ENCODE measurements around the gene RARB.

RARB gene

DNA sequence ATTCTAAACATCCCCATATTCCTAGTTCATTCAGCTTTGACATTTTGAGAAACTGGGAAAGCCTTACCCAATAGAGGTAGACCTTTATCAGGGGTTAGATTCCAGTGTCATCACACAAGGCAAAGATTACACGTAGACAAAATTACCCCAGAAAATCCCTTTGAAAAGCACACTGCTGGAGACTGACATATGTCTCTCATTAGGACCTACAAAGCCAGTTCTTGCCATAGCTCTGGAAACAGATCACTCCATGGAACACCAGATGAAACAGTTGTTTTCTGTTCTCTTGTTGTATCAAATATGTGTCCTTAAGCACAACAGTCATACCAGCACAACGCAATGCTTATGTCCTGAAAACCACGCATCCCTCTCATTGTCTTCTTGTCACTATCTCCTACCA is 44.7 kb downstream of the RARB start:
- DNase-seq (ENCODE audit: low read depth in 3 of 3), result no peak

DNA sequence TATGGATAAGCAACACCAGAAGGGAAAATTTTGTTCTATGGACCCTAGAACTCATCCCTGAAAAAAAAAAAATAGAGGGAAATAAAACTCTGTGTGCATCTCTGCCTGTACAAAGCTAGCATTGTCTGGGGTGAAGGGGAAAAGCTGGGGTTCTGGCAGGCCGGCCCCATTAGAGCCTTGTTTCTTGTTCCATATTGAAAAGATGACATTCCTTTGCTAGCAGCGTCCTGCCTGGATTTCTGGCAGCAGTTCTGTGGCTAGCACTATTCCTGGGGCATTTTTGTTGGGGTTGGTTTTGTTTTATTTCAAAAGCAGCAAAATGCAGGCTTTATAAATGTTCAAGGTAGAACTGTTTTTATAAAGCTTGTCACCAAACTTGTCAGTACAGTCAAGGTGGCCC is 45.2 kb downstream of the RARB start:
- no peak for DNase-seq (ENCODE audit: low read depth in 3 of 3)

DNA sequence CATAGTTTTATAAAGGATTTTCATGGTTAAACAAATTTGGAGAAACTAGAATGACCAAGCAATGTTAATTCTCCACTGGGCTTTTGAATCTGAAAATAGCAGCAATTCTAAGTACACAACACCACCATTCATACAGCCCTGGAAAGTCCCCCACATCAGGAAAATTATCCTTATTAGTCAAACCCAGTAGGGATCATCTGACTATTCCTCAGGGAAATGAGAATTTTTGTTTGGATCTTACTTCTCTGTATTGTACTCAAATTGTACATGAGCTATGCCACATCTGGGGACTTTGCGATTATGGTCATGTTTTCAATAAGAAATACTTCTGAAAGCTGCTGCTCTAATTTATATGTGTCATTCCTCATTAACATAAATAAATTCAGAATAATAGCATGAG is 46.0 kb downstream of the RARB start:
- no peak for DNase-seq (ENCODE audit: low read depth in 3 of 3)

DNA sequence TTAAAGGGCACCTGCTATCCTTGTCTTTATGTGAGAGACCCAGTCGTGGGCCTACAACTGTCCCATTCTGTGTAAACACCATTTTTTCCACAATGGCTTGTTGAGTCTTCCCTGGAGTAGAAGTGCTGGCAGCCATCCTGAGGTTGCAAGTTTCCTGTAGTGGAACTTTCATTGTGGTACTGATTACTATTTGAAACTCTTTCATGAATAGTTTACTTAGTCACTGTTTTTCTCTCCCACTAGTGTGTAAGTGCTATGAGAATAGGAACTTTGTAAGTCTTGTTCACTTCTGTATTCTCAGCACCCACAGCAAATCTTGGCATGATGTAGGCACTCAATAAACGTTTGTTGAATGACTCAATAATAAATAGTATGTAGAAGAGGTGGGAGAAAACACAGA is 48.6 kb downstream of the RARB start:
- no peak for DNase-seq (ENCODE audit: low read depth in 3 of 3)

DNA sequence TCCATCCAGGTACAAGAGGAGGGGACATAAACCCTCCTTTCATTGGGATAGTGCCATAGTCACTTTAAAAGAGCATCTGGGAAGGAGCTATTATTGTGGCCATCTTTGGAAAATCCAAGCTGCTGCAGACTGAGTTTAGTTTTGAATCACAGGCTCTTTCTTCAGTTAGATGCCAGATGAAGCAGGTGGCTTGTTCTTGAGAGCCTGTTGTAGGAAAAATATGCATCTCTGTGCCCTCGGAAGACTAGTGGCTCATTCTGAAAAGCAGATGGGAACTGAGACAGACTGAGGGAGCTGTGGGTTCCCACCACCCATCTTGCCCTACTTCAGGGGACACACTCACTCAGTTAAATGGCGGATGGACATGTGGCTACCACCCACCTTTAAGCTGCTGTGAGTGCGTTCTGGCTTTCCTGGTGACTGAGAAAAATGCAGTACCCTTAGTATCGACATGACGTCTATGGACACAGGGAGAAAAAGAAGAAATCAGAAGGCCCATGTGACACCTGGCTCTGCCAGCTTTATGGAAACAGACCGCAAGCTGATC is 50.2 kb downstream of the RARB start:
- DNase-seq (ENCODE audit: low read depth in 3 of 3), result no peak

DNA sequence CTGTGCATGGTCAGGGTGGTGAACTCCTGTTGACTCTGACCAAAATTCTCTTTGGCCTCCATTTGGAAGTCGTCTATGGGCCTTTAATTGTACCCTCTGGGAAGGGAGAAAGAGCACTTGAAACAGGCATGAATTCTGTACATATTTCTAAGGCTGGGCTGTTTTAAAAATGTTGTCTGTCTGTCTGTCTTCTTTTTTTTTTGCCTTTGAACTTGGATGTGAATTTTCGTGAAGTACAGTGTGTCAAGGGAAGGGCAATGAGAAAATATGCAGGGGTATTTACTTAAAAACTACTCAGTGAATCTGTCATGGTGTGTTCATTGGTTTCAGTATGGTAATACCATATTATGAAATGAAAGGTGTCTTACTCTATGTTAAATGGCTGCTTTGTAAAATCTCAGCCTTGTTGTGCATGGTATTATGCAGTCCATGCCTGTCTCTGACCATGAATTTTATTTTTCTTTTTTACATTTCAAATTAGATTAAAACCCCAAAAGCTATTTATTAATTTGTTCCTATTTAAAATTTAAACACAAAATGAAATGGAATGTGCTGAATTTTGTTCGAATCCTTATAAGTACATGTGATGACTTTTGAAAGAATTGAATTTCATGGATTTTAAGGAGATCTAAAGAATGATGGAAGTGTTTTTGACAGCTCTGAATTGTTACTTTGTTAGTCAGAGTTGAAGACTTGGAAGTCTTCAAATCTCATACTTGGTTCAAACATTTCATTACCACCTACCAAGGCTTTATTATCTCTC is 51.1 kb downstream of the RARB start:
- no peak for DNase-seq (ENCODE audit: low read depth in 3 of 3)

DNA sequence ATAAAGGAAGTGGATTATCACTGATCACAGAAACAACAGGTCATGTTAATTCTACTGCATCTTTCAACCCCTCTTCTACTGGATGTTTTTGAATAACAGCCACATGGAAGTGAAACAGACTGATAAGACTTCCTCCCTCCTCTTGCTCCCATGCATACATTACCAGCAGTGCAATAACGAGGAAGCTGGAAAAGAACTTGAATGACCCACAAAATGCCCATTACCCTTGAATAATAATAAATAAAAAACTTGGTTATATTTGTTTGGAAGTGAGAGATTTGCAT is 51.6 kb downstream of the RARB start:
- DNase-seq (ENCODE audit: low read depth in 3 of 3), result no peak

DNA sequence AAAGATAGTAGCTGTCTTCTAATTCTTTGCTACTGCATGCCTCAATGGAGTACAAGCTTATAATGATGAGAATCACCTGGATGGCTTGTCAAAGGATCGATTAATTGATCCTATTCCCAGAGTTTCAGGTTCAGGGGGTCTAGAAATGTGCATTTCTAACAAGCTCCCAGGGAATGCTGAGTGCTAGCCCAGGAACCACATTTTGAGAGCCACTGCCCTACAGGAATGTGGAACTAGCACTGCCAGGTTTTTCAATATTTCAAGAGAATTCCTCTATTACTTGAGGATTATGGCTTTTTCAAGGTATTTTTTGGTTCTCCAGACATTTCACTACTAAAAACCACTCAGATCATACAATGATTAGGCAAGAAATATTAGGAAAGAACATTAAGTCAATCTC is 52.7 kb downstream of the RARB start:
- DNase-seq (ENCODE audit: low read depth in 3 of 3), result no peak

DNA sequence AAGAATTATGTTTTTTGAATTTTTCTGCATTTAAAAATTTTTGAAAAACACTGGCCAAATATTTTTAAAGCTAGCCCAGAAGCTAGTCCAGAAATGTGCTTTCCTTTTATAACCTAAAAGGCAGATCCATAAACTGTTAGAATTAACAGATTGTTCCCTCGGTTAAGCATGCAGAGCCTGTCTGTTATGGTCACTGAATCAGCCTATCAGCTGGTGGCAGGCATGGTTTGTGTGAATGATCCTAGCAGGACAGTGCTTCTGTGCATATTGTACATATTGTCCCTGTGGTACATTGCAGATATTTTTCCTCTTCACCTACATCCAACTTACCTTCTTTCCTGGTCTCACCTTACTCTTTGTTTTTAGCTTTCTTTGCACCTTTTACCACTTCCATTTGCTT is 53.3 kb downstream of the RARB start:
- no peak for DNase-seq (ENCODE audit: low read depth in 3 of 3)

DNA sequence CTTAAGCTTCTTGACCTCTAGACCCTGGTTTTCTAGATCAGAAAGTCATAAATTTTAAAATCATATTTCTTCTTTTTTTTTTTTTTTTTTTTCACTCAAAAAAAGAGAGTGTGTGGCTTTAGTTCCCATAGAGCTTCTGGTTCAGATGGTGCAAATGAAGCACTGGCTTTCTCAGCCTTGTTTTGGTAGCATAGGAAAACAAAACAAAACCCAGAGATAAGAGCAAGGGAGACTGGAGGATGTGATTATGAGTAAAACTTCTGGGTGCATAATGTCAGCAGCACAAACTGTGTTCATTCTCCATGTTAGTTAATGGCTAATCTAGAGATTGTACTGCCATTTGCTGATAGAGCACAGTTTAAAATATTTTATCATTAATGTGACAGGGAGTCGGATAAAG is 55.4 kb downstream of the RARB start:
- no peak for DNase-seq (ENCODE audit: low read depth in 3 of 3)

DNA sequence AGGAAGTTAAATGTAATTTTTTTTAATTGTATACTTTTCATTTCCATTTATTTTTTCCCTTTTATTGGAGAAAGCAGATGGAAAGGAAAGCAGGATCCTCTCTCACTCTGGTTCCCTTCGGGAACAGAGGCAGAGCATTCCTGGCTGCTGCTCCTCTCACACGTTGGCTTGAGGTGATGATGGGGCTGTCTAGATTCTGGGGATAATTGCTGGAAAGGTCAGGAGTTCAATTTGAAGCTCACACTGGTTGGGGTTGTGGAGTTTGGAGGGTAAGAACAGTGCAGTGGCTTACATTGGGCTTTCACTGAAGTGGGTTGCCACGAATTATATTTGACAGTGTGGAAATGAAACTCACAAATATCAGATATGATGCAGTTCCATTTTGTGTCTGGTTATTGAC is 57.6 kb downstream of the RARB start:
- DNase-seq (ENCODE audit: low read depth in 3 of 3), result no peak

DNA sequence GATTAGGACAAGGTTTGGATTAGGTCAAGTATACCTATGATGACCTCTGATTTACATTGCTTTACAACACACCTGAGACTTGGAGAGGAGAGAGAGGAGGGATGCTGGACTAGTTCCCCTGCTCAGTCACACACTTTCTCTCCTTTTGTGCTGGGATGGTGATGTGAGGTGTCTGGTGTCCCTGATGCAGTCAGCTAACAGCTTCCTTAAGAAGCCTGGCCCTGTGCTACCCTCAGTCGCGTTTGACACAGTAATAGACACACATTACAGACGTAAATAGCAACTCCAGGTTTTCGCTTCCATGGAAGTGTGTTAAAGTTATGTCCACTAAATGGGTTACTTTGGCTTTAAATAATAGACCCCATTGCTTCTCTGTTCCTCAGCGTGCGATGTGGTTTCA is 58.9 kb downstream of the RARB start:
- no peak for DNase-seq (ENCODE audit: low read depth in 3 of 3)

DNA sequence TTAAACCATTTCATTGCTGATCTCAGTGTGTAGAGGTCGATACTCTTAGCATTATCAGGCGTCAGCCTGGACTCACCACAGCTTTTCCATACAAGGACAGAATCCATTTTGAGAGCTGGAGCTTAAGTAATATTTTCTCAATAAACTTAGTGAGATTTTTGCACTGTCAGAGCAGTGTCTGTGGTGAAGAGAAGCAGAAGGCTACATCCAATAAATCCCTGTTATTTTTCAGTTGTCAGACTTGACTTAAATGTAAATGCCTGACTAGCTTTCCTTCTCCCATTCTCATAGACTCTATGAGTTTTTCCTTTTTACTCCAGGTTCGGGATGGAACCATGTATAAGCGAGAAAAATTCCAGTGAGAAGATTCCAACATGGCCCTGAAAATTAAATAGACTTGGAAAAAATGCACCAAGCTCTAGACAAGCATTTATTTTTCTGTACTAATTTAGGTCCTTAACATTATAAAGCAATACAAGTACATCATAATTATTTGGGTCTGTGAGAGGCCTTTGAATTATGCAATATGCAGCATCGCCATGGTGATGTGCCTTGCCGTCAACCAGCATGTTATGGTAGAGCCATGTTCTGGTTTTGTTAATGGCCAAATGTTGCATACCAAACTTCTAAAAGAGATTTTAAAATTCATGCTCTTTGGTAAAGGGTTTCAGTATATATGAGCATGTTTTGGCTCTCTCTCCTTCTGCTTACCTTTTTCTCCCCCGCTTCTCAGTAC is 62.0 kb downstream of the RARB start:
- no peak for DNase-seq (ENCODE audit: low read depth in 3 of 3)

DNA sequence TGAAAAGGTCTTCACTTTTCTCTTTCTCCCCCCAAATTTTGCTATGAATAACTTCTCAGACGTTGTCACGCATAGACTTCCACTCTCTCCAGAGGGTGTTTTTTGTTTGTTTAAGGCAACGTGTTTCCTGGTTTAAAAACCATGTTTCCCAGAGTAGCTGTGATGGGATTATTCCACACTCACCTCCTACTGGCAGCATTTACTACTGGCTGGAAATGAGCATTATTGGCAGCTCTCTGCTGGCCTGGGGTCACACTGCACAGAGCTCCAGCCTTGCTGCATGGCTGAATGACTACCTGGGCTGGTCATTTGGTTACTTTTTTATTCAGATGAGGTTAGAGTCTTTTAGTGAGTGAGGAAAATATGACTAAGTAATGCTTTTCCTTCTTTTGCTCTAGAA is 65.2 kb downstream of the RARB start:
- DNase-seq (ENCODE audit: low read depth in 3 of 3), result no peak

DNA sequence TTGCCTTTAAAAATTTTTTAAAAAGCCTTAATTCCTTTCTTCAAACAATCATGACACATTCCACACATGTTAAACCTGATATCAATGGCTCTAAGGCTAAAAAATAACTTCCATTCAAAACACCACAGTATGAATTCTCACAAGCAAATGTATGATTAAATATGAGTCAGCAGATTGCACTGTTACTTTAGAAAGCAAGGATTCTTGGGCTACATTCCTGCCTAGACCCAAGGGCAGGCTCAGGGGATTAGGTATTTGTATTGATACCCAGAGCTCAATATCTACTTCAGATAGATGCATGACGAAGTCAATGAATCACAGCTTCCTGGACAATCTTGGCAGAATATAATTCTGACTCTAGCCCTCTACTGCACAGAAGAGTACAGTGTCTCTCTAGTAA is 65.7 kb downstream of the RARB start:
- DNase-seq (ENCODE audit: low read depth in 3 of 3), result no peak

DNA sequence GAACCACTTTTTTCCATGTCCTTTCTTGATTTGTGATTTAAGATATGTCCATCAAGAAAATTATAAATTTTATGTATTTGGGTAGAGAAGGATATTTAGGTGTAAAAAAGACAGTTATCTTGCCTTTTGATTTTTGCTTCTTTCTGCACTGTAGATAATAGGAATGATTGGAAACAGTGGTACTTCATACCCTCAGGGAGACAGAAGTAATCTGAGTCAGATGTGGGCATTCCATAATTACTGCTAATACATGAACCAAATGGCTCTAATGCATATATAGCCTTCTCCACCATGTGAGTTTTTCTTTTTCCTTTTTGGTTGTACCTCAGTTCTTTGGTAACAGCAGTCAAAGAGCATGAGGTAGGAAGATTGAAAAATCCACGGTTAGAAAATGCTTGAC is 67.2 kb downstream of the RARB start:
- DNase-seq (ENCODE audit: low read depth in 3 of 3), result no peak

DNA sequence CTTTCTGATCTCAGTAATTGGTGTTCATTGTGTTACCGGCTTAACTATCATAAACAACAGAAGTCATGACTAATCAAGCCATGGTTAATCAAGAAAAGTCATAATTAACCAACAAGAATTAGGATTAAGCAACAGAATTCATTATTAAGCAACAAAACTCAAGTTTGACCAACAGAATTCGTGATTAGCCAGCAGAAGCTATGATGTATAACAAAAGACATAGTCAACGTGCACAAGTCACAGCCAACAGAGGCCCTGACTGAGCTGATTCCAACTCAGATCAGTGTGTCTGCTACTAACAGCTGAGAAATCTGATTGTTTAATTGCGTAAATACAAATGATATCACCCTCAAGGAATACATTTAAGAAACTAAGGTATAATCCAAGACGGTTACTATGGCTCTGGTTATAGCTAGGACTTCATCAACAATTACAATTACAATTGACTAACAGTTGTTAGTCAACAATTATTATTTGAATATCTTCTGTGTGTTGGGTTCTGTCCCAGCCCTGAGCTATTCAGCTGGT is 67.7 kb downstream of the RARB start:
- no peak for DNase-seq (ENCODE audit: low read depth in 3 of 3)

DNA sequence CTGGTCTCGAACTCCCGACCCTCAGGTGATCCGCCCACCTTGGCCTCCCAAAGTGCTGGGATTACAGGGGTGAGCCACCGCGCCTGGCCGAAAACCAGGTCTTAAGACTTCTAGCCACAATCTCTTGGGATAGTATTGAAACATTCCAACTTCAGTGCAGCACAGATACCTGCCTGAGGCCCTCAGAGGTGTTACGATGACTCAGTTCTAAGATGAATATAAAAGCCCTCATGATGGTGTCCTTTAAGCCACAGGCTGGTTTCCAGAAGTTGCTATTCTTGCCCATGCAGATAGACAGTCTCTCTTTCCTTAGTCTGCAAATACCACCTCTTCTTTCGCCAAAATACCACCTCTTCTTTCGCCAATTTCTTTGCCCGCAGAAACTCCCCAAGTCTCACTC is 69.0 kb downstream of the RARB start:
- DNase-seq (ENCODE audit: low read depth in 3 of 3), result no peak

DNA sequence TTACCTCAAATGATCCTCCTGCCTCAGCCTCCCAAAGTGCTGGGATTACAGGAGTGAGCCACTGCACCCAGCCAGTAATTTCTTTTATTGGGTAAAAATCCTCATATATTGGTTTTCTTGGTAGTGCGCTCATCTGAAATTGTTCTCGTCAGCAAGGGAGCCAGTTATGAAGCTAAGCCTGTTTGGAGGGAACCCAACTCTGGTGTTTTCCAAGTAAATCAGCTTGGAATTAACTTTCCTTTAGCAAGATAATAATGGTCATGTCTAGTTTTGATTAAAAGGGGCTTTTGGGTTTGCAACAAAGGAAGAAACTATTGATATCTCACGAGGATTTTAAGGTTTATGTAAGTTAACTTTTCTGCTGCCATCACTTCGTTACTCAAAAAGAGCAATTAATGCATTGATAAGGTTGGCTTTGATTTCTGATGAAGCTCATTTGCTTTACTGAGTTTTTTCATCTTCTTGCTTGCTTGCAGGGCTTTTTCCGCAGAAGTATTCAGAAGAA is 72.7 kb downstream of the RARB start:
- DNase-seq (ENCODE audit: low read depth in 3 of 3), result no peak

DNA sequence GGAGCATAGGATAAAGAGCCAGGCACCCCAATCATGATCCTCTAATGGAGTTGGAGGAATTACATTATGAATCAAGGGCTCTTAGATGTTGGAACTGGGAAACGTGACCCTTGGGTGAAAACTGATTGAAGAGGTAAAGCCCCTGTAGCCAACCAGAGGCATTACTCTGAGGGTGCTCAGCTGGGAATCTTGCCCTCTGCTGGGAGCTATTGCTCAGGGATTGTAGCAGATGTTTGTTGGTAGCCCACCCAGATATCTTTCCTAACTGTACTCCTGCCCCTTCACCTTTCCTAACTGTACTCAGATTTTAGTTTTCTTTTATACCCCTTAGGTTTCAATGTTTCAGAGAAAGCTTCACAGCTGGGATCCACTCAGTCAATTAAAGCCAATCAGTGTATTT is 74.2 kb downstream of the RARB start:
- DNase-seq (ENCODE audit: low read depth in 3 of 3), result no peak

DNA sequence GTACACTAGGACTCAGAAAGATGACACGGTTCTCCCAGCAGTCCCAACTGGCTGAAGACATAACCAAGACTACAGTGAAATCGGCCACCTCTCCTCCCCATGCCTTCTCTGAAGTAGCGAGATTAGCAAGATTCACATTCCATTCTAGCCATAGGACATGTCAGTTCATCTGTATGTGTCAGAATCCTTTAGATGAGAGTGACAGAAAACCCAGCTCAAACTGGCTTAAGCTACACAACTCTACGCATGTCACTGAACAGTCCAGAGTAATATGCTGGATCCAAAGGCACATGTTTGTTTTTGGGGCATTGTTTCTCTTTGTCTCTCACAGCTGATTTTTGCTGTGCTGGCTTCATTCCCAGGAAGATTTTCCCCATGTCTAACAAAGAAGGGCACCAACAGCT is 75.8 kb downstream of the RARB start:
- no peak for DNase-seq (ENCODE audit: low read depth in 3 of 3)

DNA sequence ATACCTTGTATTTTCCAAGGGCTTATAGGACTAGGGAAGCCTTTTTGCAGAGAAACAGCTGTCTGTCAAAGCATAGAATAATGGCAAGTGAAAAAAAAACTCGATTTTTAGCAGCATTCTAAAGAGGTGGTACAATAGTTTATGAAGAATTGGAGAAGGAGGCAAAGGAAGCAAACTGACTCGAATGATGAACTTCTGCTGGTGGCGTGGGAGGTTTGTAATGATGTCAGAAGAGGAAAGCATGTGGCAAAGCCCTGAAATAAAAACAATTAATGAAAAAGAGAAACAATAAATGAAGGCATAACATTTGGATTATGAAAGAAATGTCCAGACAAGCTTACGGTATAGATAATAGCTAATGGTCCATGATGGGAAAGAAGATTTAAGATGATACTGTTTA is 77.5 kb downstream of the RARB start:
- DNase-seq (ENCODE audit: low read depth in 3 of 3), result no peak

DNA sequence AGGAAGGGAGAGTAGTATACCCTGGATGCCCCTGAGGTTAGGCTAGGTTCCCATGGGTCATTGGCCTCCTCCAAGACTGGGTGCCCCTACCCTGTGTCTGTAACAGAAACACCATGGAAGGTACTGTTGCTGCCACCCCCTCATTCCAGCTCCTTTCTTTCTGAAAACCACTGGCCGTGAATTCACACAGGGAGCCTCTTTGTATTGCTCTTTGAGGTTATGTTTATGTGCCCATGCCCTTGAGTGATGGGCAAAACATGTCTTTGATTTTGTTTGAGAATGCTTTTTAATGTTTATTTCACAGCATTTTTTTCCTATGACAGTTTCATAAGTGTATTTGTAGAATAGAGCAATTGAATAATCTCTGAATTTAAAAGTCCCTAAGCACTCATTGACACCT is 79.7 kb downstream of the RARB start:
- DNase-seq (ENCODE audit: low read depth in 3 of 3), result no peak

Data from stimulated activated CD4-positive, alpha-beta T cell treated with anti-CD3 and anti-CD28 coated beads, TNF-alpha, amount 100 ng/mL, for 4 hours (primary cell).